ENCODE results near the gene OPN4.

OPN4 gene

GRCh38 chr10:86700851-86701617, 46.7 kb downstream of the OPN4 start:
- TF ChIP-seq NFIC (IDR thresholded peaks at IDR 0.05) (no peak), FOXM1 (IDR thresholded peaks at IDR 0.05; ENCODE audit: borderline replicate concordance, low read depth) (no peak), YY1 (IDR thresholded peaks at IDR 0.05; ENCODE audit: low read depth) (no peak), MAX (IDR thresholded peaks at IDR 0.05) (no peak), ZBTB7A (IDR thresholded peaks at IDR 0.05; ENCODE audit: low read depth) (no peak), TAF1 (IDR thresholded peaks at IDR 0.05; ENCODE audit: low read depth) (no peak)

- TF ChIP-seq REST (IDR thresholded peaks at IDR 0.05; ENCODE audit: low read depth) (no peak), USF1 (IDR thresholded peaks at IDR 0.05) (no peak), EGR1 (IDR thresholded peaks at IDR 0.05) (no peak), TAF1 (IDR thresholded peaks at IDR 0.05; ENCODE audit: low read depth) (no peak), CEBPB (IDR thresholded peaks at IDR 0.05) (no peak), CREB1 (IDR thresholded peaks at IDR 0.05; ENCODE audit: low read depth) (no peak), TEAD4 (IDR thresholded peaks at IDR 0.05) (no peak), YY1 (IDR thresholded peaks at IDR 0.05; ENCODE audit: low read depth) (no peak), NFIC (IDR thresholded peaks at IDR 0.05) (no peak), FOXM1 (IDR thresholded peaks at IDR 0.05; ENCODE audit: borderline replicate concordance, low read depth) (no peak)
These were observed 48.8 kb downstream of the OPN4 start for GRCh38 chr10:86703176-86703575.

GRCh38 chr10:86705139-86705538, 50.8 kb downstream of the OPN4 start:
- no peak for TF ChIP-seq FOXM1 (IDR thresholded peaks at IDR 0.05; ENCODE audit: borderline replicate concordance, low read depth)
- TF ChIP-seq TAF1 (IDR thresholded peaks at IDR 0.05; ENCODE audit: low read depth) = no peak
- no peak for TF ChIP-seq REST (IDR thresholded peaks at IDR 0.05; ENCODE audit: low read depth)
- no peak for TF ChIP-seq ZBTB7A (IDR thresholded peaks at IDR 0.05; ENCODE audit: low read depth)
- TF ChIP-seq TEAD4 (IDR thresholded peaks at IDR 0.05) = no peak
- no peak for TF ChIP-seq CEBPB (IDR thresholded peaks at IDR 0.05)
- TF ChIP-seq EGR1 (IDR thresholded peaks at IDR 0.05) = no peak

- TF ChIP-seq ZBTB7A (IDR thresholded peaks at IDR 0.05; ENCODE audit: low read depth) = no peak
- TF ChIP-seq REST (IDR thresholded peaks at IDR 0.05; ENCODE audit: low read depth) = no peak
- TF ChIP-seq NFIC (IDR thresholded peaks at IDR 0.05) = no peak
- no peak for TF ChIP-seq TAF1 (IDR thresholded peaks at IDR 0.05; ENCODE audit: low read depth)
- no peak for TF ChIP-seq CEBPB (IDR thresholded peaks at IDR 0.05)
- no peak for TF ChIP-seq EGR1 (IDR thresholded peaks at IDR 0.05)
- TF ChIP-seq USF1 (IDR thresholded peaks at IDR 0.05) = no peak
- TF ChIP-seq TCF12 (IDR thresholded peaks at IDR 0.05; ENCODE audit: low read depth) = no peak
- TF ChIP-seq MAX (IDR thresholded peaks at IDR 0.05) = no peak
- TF ChIP-seq FOXM1 (IDR thresholded peaks at IDR 0.05; ENCODE audit: borderline replicate concordance, low read depth) = no peak
- TF ChIP-seq TEAD4 (IDR thresholded peaks at IDR 0.05) = no peak
These were observed 51.6 kb downstream of the OPN4 start for GRCh38 chr10:86705905-86706304.

GRCh38 chr10:86706401-86706841, 52.1 kb downstream of the OPN4 start:
- TF ChIP-seq CEBPB (IDR thresholded peaks at IDR 0.05) (no peak), NFIC (IDR thresholded peaks at IDR 0.05) (no peak), FOXM1 (IDR thresholded peaks at IDR 0.05; ENCODE audit: borderline replicate concordance, low read depth) (no peak), EGR1 (IDR thresholded peaks at IDR 0.05) (no peak), TEAD4 (IDR thresholded peaks at IDR 0.05) (no peak), ZBTB7A (IDR thresholded peaks at IDR 0.05; ENCODE audit: low read depth) (no peak), YY1 (IDR thresholded peaks at IDR 0.05; ENCODE audit: low read depth) (no peak), REST (IDR thresholded peaks at IDR 0.05; ENCODE audit: low read depth) (no peak), RAD21 (IDR thresholded peaks at IDR 0.05; ENCODE audit: low read depth) (no peak), TCF12 (IDR thresholded peaks at IDR 0.05; ENCODE audit: low read depth) (no peak), USF1 (IDR thresholded peaks at IDR 0.05) (no peak), EP300 (IDR thresholded peaks at IDR 0.05; ENCODE audit: borderline replicate concordance) (no peak), MAX (IDR thresholded peaks at IDR 0.05) (no peak), TAF1 (IDR thresholded peaks at IDR 0.05; ENCODE audit: low read depth) (no peak), CREB1 (IDR thresholded peaks at IDR 0.05; ENCODE audit: low read depth) (no peak)
